Heart left ventricle (tissue), 16 donors: Measurements from ENCODE around the gene CCDC3. TPM values are rescaled to one million over a fixed set of nuclear protein-coding genes. Genes with fewer than 3 reads are reported as not detected.

Experiments used
- ATAC-seq, 4 donors: fragments of 200-7000 bp; cut with Tn5 transposase; one replicate each; pipeline ENCODE4 v1.9.1; 2020 to 2022; ENCODE audit warnings: moderate library complexity in 4 of 4, mild to moderate bottlenecking in 3 of 4, moderate number of reproducible peaks in 1 of 4
- DNase-seq, 5 donors: peaks; one replicate each; pipeline ENCODE4 v3.0.0-alpha.2; 2020
- H3K27ac ChIP-seq, 12 donors: fragments of 200-600 bp; sonication (generic) in 4 of 12; one replicate each; pipeline versions ENCODE4 v1.5.0 to v1.8.0; 2016 to 2022; ENCODE audit warnings: mild to moderate bottlenecking in 2 of 12
- H3K27me3 ChIP-seq, 9 donors: fragments of 200-600 bp; sonication (generic) in 2 of 9; one replicate each; pipeline versions ENCODE4 v1.5.1 to v1.8.0; 2016 to 2022; ENCODE audit warnings: mild to moderate bottlenecking in 3 of 9
- H3K36me3 ChIP-seq, 9 donors: fragments of 200-600 bp; sonication (generic) in 2 of 9; one replicate each; pipeline versions ENCODE4 v1.5.0 to v1.8.0; 2018 to 2022; ENCODE audit warnings: mild to moderate bottlenecking in 2 of 9
- H3K4me1 ChIP-seq, 12 donors: fragments of 200-600 bp; sonication (generic) in 4 of 12; one replicate each; pipeline versions ENCODE4 v1.5.0 to v1.8.0; 2016 to 2022; ENCODE audit warnings: mild to moderate bottlenecking in 3 of 12
- H3K4me3 ChIP-seq, 12 donors: fragments of 200-600 bp; sonication (generic) in 4 of 12; one replicate each; pipeline versions ENCODE4 v1.5.0 to v1.8.0; 2017 to 2022; ENCODE audit warnings: mild to moderate bottlenecking in 9 of 12, moderate library complexity in 4 of 12
- H3K9me3 ChIP-seq, 12 donors: fragments of 200-600 bp; sonication (generic) in 4 of 12; one replicate each; pipeline versions ENCODE4 v1.5.0 to v1.8.0; 2016 to 2022; ENCODE audit warnings: mild to moderate bottlenecking in 1 of 12
- CTCF ChIP-seq, 12 donors: fragments of 200-600 bp; sonication (generic) in 4 of 12; IDR thresholded peaks; one replicate each; pipeline versions ENCODE4 v1.5.0 to v1.8.0; 2018 to 2022; ENCODE audit warnings: antibody characterized with exemption in 12 of 12, mild to moderate bottlenecking in 5 of 12
- POLR2A ChIP-seq, 2 donors: fragments of 450-650 bp; IDR thresholded peaks; one replicate each; pipeline ENCODE4 v1.6.1; 2017; ENCODE audit warnings: antibody characterized with exemption in 2 of 2, mild to moderate bottlenecking in 2 of 2, moderate library complexity in 2 of 2
- WGBS, 4 donors: extraction: QIAGEN DNeasy Blood & Tissue Kit in 2 of 4; methylation state at CpG; one replicate each; pipeline versions ENCODE4 v1.1.5 to v1.1.7; 2013 to 2018; 5-methylcytosine and 5-hydroxymethylcytosine counted together
- intact Hi-C, 10 donors: fragments of 100-400 bp; cut with DNase I; formaldehyde crosslinking; loops; one replicate each; pipeline versions ENCODE4 v1.11.1 to v1.14.2; 2022
- polyA plus RNA-seq, 2 donors: library from polyadenylated mRNA; stranded (reverse); fragments of 200-250 nt; gene quantifications; one replicate each; pipeline ENCODE4 v1.2.3, GENCODE V29; 2013
- total RNA-seq, 9 donors: library from RNA; depleted of rRNA in 2 of 9; stranded (reverse); fragments of >200 nt in 2 of 9; fragmentation: NEBNext Ultra II Directional in 3 of 9; extraction: Animal tissue kit (Norgen Biotek cat#: 25700) in 3 of 9; gene quantifications; one replicate each; pipeline versions ENCODE4 v1.1.0 to v1.2.4, GENCODE V29; 2016 to 2023
- donor health status: ischemic (EF 13 %, LVEDD 7.1; RV severe dilation, severe dysfunction).
- donor health status: healthy with polysubstance abuse.
- donor health status: DM: no; HTN: yes; CAD: no.
- donor health status: DM: no; HTN: no; CAD: no.
- donor health status: ischemic (EF 25% LVEDD 6.9; RV normal size, moderate dysfunction).
- donor health status: ischemic (EF 25% LVEDD 5.7; RV mildly dilated, moderate dysfunction).
- donor health status: healthy.
- donor health status: DM: yes; HTN: yes; CAD: no.
- donor health status: ischemic (EF 35%, LVEDD 5.7; RV mildly dilated, moderate dysfunction).
- donor health status: nonischemic (EF 11% LVEDD 7.7; RV severe dilation, severe dysfunction).
- donor health status: DM: yes; HTN: yes; CAD: no.
- donor health status: PGD.
- donor health status: ischemic (EF 29% LVEDD 5.4; RV normal size, mild dysfunction).
- donor health status: nonischemic (EF 23%, LVEDD 6.1; RV moderate dilation, normal function).

The CCDC3 gene
- total and polyA plus RNA-seq, 11 donors: 1.6 to 15.4 (median 5.5) TPM

GRCh38 chr10:12919574-12919973 lies 81.9 kb downstream of the CCDC3 start:
- no peaks in the 10 kb centered on the region for H3K9me3 ChIP-seq
- intact Hi-C loops: no loop called here
- ATAC-seq (no peak), DNase-seq (no peak)
- no peaks in the 10 kb centered on the region for H3K36me3 ChIP-seq
- peaks cover 0 to 3% (median 0%) of the 10 kb centered on the region in 9 donors for H3K27me3 ChIP-seq
- TF ChIP-seq CTCF (IDR thresholded peaks at IDR 0.05) (no peak), POLR2A (IDR thresholded peaks at IDR 0.05) (no peak)
- H3K27ac ChIP-seq: no peak overlapping the region
- no peaks in the 10 kb centered on the region for H3K4me1 ChIP-seq
- 53 to 60% (median 54%) methylated on average over 6 of the region's 6 CpGs for WGBS, 4 donors
- H3K4me3 ChIP-seq: no peak overlapping the region

GRCh38 chr10:12916587-12916986 lies 84.9 kb downstream of the CCDC3 start:
- DNase-seq (no peak), ATAC-seq (no peak)
- H3K27me3 ChIP-seq: peaks cover 0 to 3% (median 0%) of the 10 kb centered on the region in 9 donors
- H3K4me1 ChIP-seq: no peaks in the 10 kb centered on the region
- no peak overlapping the region for H3K27ac ChIP-seq
- WGBS, 4 donors: 83 to 96% (median 91%) methylated on average over 3 to 4 of the region's 4 CpGs
- peaks cover 0 to 8% (median 0%) of the 10 kb centered on the region in 12 donors for H3K9me3 ChIP-seq
- intact Hi-C loops: no loop called here
- no peak overlapping the region for H3K4me3 ChIP-seq
- H3K36me3 ChIP-seq: no peaks in the 10 kb centered on the region
- TF ChIP-seq CTCF (IDR thresholded peaks at IDR 0.05) (no peak), POLR2A (IDR thresholded peaks at IDR 0.05) (no peak)

GRCh38 chr10:12915637-12916168 lies 85.8 kb downstream of the CCDC3 start:
- intact Hi-C loops: no loop called here
- DNase-seq (no peak), ATAC-seq (no peak)
- WGBS, 4 donors: 83 to 100% (median 96%) methylated on average over 2 to 3 of the region's 3 CpGs
- Histone ChIP-seq H3K4me1 (no peaks in the 10 kb centered on the region), H3K4me3 (no peak overlapping the region), H3K9me3 (peaks cover 0 to 8% (median 0%) of the 10 kb centered on the region in 12 donors), H3K36me3 (no peaks in the 10 kb centered on the region), H3K27me3 (peaks cover 0 to 3% (median 0%) of the 10 kb centered on the region in 9 donors), H3K27ac (no peak overlapping the region)
- TF ChIP-seq CTCF (IDR thresholded peaks at IDR 0.05) (no peak), POLR2A (IDR thresholded peaks at IDR 0.05) (no peak)

GRCh38 chr10:12914111-12914510 lies 87.4 kb downstream of the CCDC3 start:
- intact Hi-C loops: no loop called here
- TF ChIP-seq CTCF (IDR thresholded peaks at IDR 0.05) (no peak), POLR2A (IDR thresholded peaks at IDR 0.05) (no peak)
- Histone ChIP-seq H3K4me3 (no peak overlapping the region), H3K36me3 (no peaks in the 10 kb centered on the region), H3K27ac (no peak overlapping the region), H3K27me3 (peaks cover 0 to 3% (median 0%) of the 10 kb centered on the region in 9 donors), H3K9me3 (peaks cover 0 to 8% (median 0%) of the 10 kb centered on the region in 12 donors), H3K4me1 (no peaks in the 10 kb centered on the region)
- DNase-seq: no peak
- ATAC-seq: no peak
- 80 to 90% (median 88%) methylated on average over 2 of the region's 2 CpGs for WGBS, 4 donors
